Body of pancreas (tissue), 4 donors: ENCODE results near the gene TEX54. TPM values are rescaled to one million over a fixed set of nuclear protein-coding genes. Genes with fewer than 3 reads are reported as not detected.

ENCODE experiments used
- ATAC-seq: fragments of 150-250 bp; one replicate; pipeline ENCODE4 v1.9.1; 2016
- DNase-seq, 4 donors: peaks; one replicate each; pipeline ENCODE4 v3.0.0-alpha.2; 2019
- H3K27ac ChIP-seq, 4 donors: fragments of 200-600 bp; sonication (generic); 1 replicate in 3 of 4; 2 replicates in 1 of 4; pipeline versions ENCODE4 v1.5.1 to v1.6.1; 2016 to 2019; ENCODE audit warnings: mild to moderate bottlenecking in 1 of 4, mixed read lengths in 1 of 4, moderate library complexity in 1 of 4
- H3K27me3 ChIP-seq, 2 donors: fragments of 200-600 bp; sonication (generic); one replicate each; pipeline ENCODE4 v1.6.0; 2016; ENCODE audit warnings: mild to moderate bottlenecking in 1 of 2
- H3K36me3 ChIP-seq, 2 donors: fragments of 200-600 bp; sonication (generic); replicated peaks in 1 of 2; 2 replicates each; pipeline ENCODE4 v1.5.1; 2016; ENCODE audit warnings: low read depth in 2 of 2; ENCODE audit not compliant: insufficient read depth in 1 of 2
- H3K4me1 ChIP-seq: fragments of 200-600 bp; sonication (generic); one replicate; pipeline ENCODE4 v1.6.0; 2016
- H3K4me3 ChIP-seq, 2 donors: fragments of 200-600 bp; sonication (generic); 1 replicate in 1 of 2; 2 replicates in 1 of 2; pipeline ENCODE4 v1.5.1; 2016 to 2019
- H3K9me3 ChIP-seq, 3 donors: fragments of 200-600 bp; sonication (generic); 1 replicate in 2 of 3; 2 replicates in 1 of 3; pipeline ENCODE4 v1.5.1; 2016
- POLR2A ChIP-seq, 3 donors: fragments of 450-650 bp; IDR thresholded peaks; one replicate each; pipeline ENCODE4 v1.6.1; 2016; ENCODE audit warnings: antibody characterized with exemption in 3 of 3, mild to moderate bottlenecking in 2 of 3
- WGBS, 2 donors: methylation state at CpG; one replicate each; pipeline ENCODE4 v1.1.5; 2017; 5-methylcytosine and 5-hydroxymethylcytosine counted together
- intact Hi-C: fragments of 100-400 bp; cut with DNase I; formaldehyde crosslinking; loops from one replicate; pipeline ENCODE4 v1.15.1; 2023
- total RNA-seq, 2 donors: library from RNA; depleted of rRNA; stranded (reverse); fragments of >200 nt; gene quantifications; one replicate each; pipeline ENCODE4 v1.1.0, GENCODE V29; 2016
- TF ChIP-seq, protein P1 (sequence below), 7 experiments: fragments of 450-650 bp in 4 of 7; fragments of 200-600 bp in 3 of 7; sonication (generic) in 3 of 7; IDR thresholded peaks; one replicate each; pipeline ENCODE4 v1.5.1; 2016 to 2019; ENCODE audit warnings: antibody characterized with exemption in 7 of 7

Gene TEX54
- total RNA-seq, 2 donors from 2014 or later = not detected

DNA sequence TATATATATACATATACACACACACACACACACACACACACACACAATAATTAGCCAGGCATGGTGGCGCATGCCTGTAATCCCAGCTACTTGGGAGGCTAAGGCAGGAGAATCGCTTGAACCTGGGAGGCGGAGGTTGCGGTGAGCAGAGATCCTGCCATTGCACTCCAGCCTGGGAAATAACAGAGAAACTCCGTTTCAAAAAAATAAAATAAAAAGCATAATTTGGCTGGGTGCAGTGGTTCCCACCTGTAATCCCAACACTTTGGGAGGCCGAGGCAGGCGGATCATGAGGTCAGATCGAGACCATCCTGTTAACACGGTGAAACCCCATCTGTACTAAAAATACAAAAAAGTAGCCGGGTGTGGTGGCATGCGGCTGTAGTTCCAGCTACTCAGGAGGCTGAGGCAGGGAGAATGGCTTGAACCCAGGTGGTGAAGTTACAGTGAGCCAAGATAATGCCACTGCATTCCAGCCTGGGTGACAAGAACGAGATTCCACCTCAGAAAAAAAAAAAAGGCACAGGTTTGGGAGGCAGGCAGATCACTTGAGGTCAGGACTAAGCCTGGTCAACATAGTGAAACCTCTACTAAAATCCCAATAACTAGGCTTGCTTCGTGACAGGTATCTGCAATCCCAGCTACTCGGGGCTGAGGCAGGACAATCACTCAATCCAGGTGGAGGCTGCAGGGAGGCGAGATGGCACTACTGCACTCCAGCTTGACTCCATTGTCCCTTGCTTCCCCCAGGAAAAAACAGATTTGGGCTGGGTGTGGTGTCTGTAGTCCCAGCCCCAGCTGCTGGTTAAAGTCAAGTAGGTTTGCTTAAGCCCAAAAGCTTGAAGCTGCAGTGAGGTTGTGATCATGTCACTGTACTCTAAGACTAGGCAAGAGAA, 18.5 kb upstream of the TEX54 start:
- peaks cover 19% of the 10 kb centered on the region for H3K4me1 ChIP-seq
- H3K9me3 ChIP-seq = no peaks in the 10 kb centered on the region
- ATAC-seq = no peak
- no peak overlapping the region for H3K4me3 ChIP-seq
- intact Hi-C loops = no loop called here
- WGBS, 2 donors = 66 to 74% methylated on average over 14 of the region's 15 CpGs
- H3K36me3 ChIP-seq = peaks cover 5 to 14% of the 10 kb centered on the region in 2 donors
- no peak for DNase-seq
- TF ChIP-seq, protein P1, sequence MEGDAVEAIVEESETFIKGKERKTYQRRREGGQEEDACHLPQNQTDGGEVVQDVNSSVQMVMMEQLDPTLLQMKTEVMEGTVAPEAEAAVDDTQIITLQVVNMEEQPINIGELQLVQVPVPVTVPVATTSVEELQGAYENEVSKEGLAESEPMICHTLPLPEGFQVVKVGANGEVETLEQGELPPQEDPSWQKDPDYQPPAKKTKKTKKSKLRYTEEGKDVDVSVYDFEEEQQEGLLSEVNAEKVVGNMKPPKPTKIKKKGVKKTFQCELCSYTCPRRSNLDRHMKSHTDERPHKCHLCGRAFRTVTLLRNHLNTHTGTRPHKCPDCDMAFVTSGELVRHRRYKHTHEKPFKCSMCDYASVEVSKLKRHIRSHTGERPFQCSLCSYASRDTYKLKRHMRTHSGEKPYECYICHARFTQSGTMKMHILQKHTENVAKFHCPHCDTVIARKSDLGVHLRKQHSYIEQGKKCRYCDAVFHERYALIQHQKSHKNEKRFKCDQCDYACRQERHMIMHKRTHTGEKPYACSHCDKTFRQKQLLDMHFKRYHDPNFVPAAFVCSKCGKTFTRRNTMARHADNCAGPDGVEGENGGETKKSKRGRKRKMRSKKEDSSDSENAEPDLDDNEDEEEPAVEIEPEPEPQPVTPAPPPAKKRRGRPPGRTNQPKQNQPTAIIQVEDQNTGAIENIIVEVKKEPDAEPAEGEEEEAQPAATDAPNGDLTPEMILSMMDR (IDR thresholded peaks at IDR 0.05) = no peak
- TF ChIP-seq POLR2A (IDR thresholded peaks at IDR 0.05) = no peak
- no peak overlapping the region for H3K27ac ChIP-seq
- H3K27me3 ChIP-seq = no peaks in the 10 kb centered on the region

DNA sequence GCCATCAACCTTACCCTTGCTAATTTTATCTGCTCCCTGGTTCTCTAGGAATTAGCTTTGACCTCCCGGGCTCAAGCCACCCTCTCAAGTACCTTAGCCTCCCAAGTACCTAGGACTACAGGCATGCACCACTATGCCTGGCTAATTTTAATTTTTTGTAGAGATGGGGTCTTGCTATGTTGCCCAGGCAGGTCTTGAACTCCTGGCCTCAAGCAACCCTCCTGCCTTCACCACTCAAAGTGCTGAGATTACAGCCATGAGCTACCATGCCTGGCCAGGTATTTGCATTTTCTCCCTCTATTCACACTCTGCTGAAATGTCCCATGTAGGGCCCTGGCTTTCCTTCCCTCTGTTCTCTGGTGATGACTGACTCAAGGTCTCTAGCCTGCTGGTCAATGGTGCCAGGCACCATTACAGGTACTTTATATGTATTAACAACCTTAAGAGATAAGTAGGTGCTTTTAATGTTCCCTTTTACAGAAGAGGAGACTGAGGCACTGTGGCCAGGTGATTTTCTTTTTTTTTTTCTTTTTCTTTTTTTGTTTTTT, 15.2 kb upstream of the TEX54 start:
- Histone ChIP-seq H3K4me3 (no peak overlapping the region), H3K36me3 (peaks cover 0 to 4% of the 10 kb centered on the region in 2 donors), H3K27ac (no peak overlapping the region), H3K4me1 (no peaks in the 10 kb centered on the region), H3K9me3 (no peaks in the 10 kb centered on the region), H3K27me3 (no peaks in the 10 kb centered on the region)
- intact Hi-C loops = no loop called here
- DNase-seq (no peak), ATAC-seq (no peak)
- TF ChIP-seq POLR2A (IDR thresholded peaks at IDR 0.05) = no peak
- TF ChIP-seq, protein P1 (IDR thresholded peaks at IDR 0.05) = no peak
- WGBS, 2 donors = 100% methylated on average over 1 of the region's 1 CpG

DNA sequence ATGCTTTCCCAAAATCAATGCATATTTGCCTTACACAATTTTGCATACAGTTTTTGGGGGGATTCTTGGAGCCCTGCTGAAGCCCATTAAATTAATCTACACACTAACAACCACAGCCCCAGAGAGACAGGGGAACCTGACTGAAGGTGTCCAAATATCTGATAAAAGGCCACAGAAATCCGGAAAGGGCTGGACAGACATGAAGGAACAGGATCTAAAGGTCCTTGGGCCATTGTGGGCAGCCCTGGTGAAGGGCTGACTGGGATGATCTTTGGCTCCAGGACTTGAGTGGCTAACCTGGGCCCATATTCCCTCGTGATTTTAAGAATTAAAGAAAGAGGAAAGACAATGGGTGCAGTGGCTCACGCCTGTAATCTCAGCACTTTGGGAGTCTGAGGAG, 13.5 kb upstream of the TEX54 start:
- Histone ChIP-seq H3K4me1 (peaks cover 10% of the 10 kb centered on the region), H3K36me3 (no peaks in the 10 kb centered on the region), H3K9me3 (no peaks in the 10 kb centered on the region), H3K4me3 (no peak overlapping the region), H3K27me3 (no peaks in the 10 kb centered on the region), H3K27ac (no peak overlapping the region)
- 64 to 65% methylated on average over 3 of the region's 3 CpGs for WGBS, 2 donors
- DNase-seq (no peak), ATAC-seq (no peak)
- no peak for TF ChIP-seq POLR2A (IDR thresholded peaks at IDR 0.05)
- TF ChIP-seq, protein P1 (IDR thresholded peaks at IDR 0.05) = no peak
- intact Hi-C loops = no loop called here

DNA sequence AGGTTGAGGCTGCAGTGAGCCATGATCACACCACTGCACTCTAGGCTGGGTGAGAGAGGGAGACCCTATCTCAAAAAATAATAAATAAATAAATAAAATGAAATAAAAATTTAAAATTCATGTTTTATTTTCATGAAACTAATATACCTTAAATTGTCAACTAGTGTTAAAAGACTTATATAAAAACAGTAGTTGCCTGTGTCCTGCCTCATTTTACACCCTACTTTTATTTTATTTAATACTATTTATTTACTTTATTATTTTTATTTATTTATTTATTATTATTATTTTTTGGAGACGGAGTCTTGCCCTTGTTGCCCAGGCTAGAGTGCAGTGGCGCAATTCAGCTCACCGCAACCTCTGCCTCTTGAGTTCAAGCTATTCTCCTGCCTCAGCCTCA, 11.5 kb upstream of the TEX54 start:
- TF ChIP-seq, protein P1 (IDR thresholded peaks at IDR 0.05) = no peak
- TF ChIP-seq POLR2A (IDR thresholded peaks at IDR 0.05) = no peak
- 91 to 95% methylated on average over 3 of the region's 3 CpGs for WGBS, 2 donors

More for the DNA sequence above, 11.5 kb upstream of the TEX54 start:
- no peaks in the 10 kb centered on the region for H3K27me3 ChIP-seq
- peaks cover 18% of the 10 kb centered on the region for H3K4me1 ChIP-seq
- no peaks in the 10 kb centered on the region for H3K36me3 ChIP-seq
- H3K4me3 ChIP-seq = no peak overlapping the region
- H3K27ac ChIP-seq = no peak overlapping the region
- DNase-seq (no peak), ATAC-seq (no peak)
- intact Hi-C loops = no loop called here
- no peaks in the 10 kb centered on the region for H3K9me3 ChIP-seq
